ENCODE measurements around the gene TYMS.

GRCh38 chr18:676736-677135 is 19.3 kb downstream of the TYMS start:
- no peak for TF ChIP-seq CTCF (conservative IDR thresholded peaks at IDR 0.05; ENCODE audit: low read length)
- no peak for TF ChIP-seq EZH2phosphoT487 (IDR thresholded peaks at IDR 0.05; ENCODE audit: borderline replicate concordance)

Data from Loucy (cell line).